Endothelial cell of umbilical vein (primary cell): Measurements from ENCODE around the gene MLEC. TPM values are rescaled to one million over a fixed set of nuclear protein-coding genes. Genes with fewer than 3 reads are reported as not detected.

Experiments
- BruUV-seq: library from RNA; stranded (reverse); fragments of 400-500 nt; replicated peaks from 2 replicates; lab custom pipeline; 2021; lab: Mats Ljungman, UMichigan
- CTCF ChIA-PET: fragments of 300-600, 350-600 bp; sonication (Branson Sonifier 250); formaldehyde crosslinking; loops from one replicate; lab custom pipeline; 2021; ENCODE audit warnings: antibody characterized with exemption, inconsistent platforms; lab: Charles Lee
- POLR2A ChIA-PET: fragments of 300-600, 350-600 bp; sonication (Branson Sonifier 250); formaldehyde crosslinking; loops from one replicate; lab custom pipeline; 2021; ENCODE audit warnings: antibody characterized with exemption, inconsistent platforms; lab: Charles Lee
- DNase-seq: peaks from one replicate; pipeline ENCODE4 v3.0.0-alpha.2; 2011; ENCODE audit warnings: low read depth, low spot score
- FAIRE-seq: peaks from 2 replicates; lab custom pipeline; 2011; peaks lifted over from hg19 to GRCh38; lab: Jason Lieb, UNC
- H2AFZ ChIP-seq: 2 replicates; pipeline ENCODE4 v1.6.0; 2012; ENCODE audit warnings: low read depth, low read length, control low read depth, inconsistent platforms
- H3K27ac ChIP-seq: 2 replicates; pipeline ENCODE4 v1.5.1; 2011; ENCODE audit warnings: low read depth, mild to moderate bottlenecking, control low read depth, low read length, moderate library complexity; ENCODE audit not compliant: insufficient read depth
- H3K27me3 ChIP-seq, 2 experiments: 2 replicates each; pipeline versions ENCODE4 v1.6.0 to v1.6.1; 2011; ENCODE audit warnings: low read length in 2 of 2, mixed read lengths in 1 of 2; ENCODE audit not compliant: control insufficient read depth in 2 of 2, insufficient read depth in 2 of 2
- H3K36me3 ChIP-seq, 2 experiments: 2 replicates in 1 of 2; 3 replicates in 1 of 2; pipeline ENCODE4 v1.5.1; 2011; ENCODE audit warnings: low read length in 2 of 2, mild to moderate bottlenecking in 1 of 2, moderate library complexity in 1 of 2; ENCODE audit not compliant: control insufficient read depth in 2 of 2, insufficient read depth in 2 of 2; ENCODE audit errors: extremely low read depth in 1 of 2
- H3K4me1 ChIP-seq: 3 replicates; pipeline ENCODE4 v1.5.1; 2011; ENCODE audit warnings: mild to moderate bottlenecking, low read length; ENCODE audit not compliant: control insufficient read depth, insufficient read depth; ENCODE audit errors: extremely low read depth
- H3K4me2 ChIP-seq: 2 replicates; pipeline ENCODE4 v1.6.1; 2011; ENCODE audit warnings: low read length, control low read depth, mixed read lengths; ENCODE audit not compliant: insufficient read depth
- H3K4me3 ChIP-seq, 3 experiments: fragments of 200-600 bp in 1 of 3; sonication (generic), shearing (Covaris generic) in 1 of 3; replicated peaks in 1 of 3; 2 replicates each; pipeline ENCODE4 v1.5.1; 2011 to 2016; ENCODE audit warnings: control low read depth in 3 of 3, low read length in 3 of 3, mild to moderate bottlenecking in 2 of 3, inconsistent platforms in 1 of 3, low read depth in 1 of 3, moderate library complexity in 1 of 3; ENCODE audit not compliant: insufficient read depth in 1 of 3
- H3K79me2 ChIP-seq: 2 replicates; pipeline ENCODE4 v1.6.0; 2012; ENCODE audit warnings: low read length, inconsistent platforms; ENCODE audit not compliant: control insufficient read depth, insufficient read depth
- H3K9ac ChIP-seq: replicated peaks from 2 replicates; pipeline ENCODE3; 2011; ENCODE audit warnings: low read length, control low read depth; ENCODE audit not compliant: insufficient read depth; ENCODE audit errors: extremely low read depth
- H3K9me1 ChIP-seq: replicated peaks from 3 replicates; pipeline ENCODE4 v1.6.0; 2011; ENCODE audit warnings: mild to moderate bottlenecking, low read length; ENCODE audit not compliant: control insufficient read depth, insufficient read depth; ENCODE audit errors: extremely low read depth
- H3K9me3 ChIP-seq: replicated peaks from 2 replicates; pipeline ENCODE4 v1.5.1; 2012; ENCODE audit warnings: low read length, inconsistent platforms; ENCODE audit not compliant: control insufficient read depth, insufficient read depth
- H4K20me1 ChIP-seq: replicated peaks from 2 replicates; pipeline ENCODE3; 2011; ENCODE audit warnings: mild to moderate bottlenecking, low read length; ENCODE audit not compliant: control insufficient read depth, insufficient read depth; ENCODE audit errors: extremely low read depth
- CTCF ChIP-seq, 2 donors: IDR thresholded peaks; 1 replicate in 1 of 2; 2 replicates in 1 of 2; pipeline ENCODE4 v1.5.1; 2011; ENCODE audit warnings: low read length in 2 of 2, mild to moderate bottlenecking in 2 of 2, moderate library complexity in 2 of 2, control low read depth in 1 of 2, inconsistent platforms in 1 of 2, low read depth in 1 of 2; ENCODE audit not compliant: insufficient read depth in 1 of 2; ENCODE audit errors: extremely low read depth in 1 of 2
- EZH2 ChIP-seq: IDR thresholded peaks from 2 replicates; pipeline ENCODE4 v1.6.1; 2012; ENCODE audit warnings: borderline replicate concordance, low read depth, mild to moderate bottlenecking, moderate library complexity, low read length, inconsistent platforms; ENCODE audit not compliant: severe bottlenecking
- FOS ChIP-seq: IDR thresholded peaks from 2 replicates; pipeline ENCODE4 v1.6.1; 2011; ENCODE audit warnings: mild to moderate bottlenecking, low read length, moderate library complexity, borderline replicate concordance; ENCODE audit not compliant: insufficient read depth
- GATA2 ChIP-seq: IDR thresholded peaks from 2 replicates; pipeline ENCODE4 v1.7.0; 2011; ENCODE audit warnings: low read depth, mild to moderate bottlenecking, moderate library complexity, mixed read lengths, low read length; ENCODE audit not compliant: insufficient read length, insufficient read depth
- JUN ChIP-seq: IDR thresholded peaks from 2 replicates; pipeline ENCODE4 v1.6.1; 2011; ENCODE audit warnings: borderline replicate concordance, low read depth; ENCODE audit not compliant: insufficient read length, insufficient read depth
- MAX ChIP-seq: IDR thresholded peaks from 2 replicates; pipeline ENCODE4 v1.6.1; 2011; ENCODE audit not compliant: insufficient read depth, insufficient read length
- MYC ChIP-seq: IDR thresholded peaks from one replicate; pipeline ENCODE4 v1.6.1; 2011; ENCODE audit warnings: mild to moderate bottlenecking, low read depth, low read length
- POLR2A ChIP-seq: IDR thresholded peaks from 2 replicates; pipeline ENCODE4 v1.6.1; 2012; ENCODE audit warnings: low read depth, mild to moderate bottlenecking, control low read depth, low read length
- POLR2AphosphoS5 ChIP-seq: IDR thresholded peaks from 2 replicates; pipeline ENCODE4 v1.6.1; 2012; ENCODE audit warnings: low read depth, mild to moderate bottlenecking, control low read depth, low read length, moderate library complexity; ENCODE audit not compliant: insufficient read depth
- dilution Hi-C: fragments of 300-500 bp; cut with MboI; formaldehyde crosslinking; loops from one replicate; pipeline ENCODE4 v1.15.0; 2019; ENCODE audit warnings: low sequenced_read_pairs; ENCODE audit not compliant: extremely low pct_ligation_motif_present
- intact Hi-C: fragments of 100-400 bp; cut with micrococcal nuclease; formaldehyde crosslinking; loops from one replicate; pipeline ENCODE4 v1.10.0; 2022
- polyA plus RNA-seq, 4 experiments: library from polyadenylated mRNA; depleted of rRNA in 3 of 4; stranded (reverse) in 3 of 4; unstranded in 1 of 4; fragments of >200 nt; gene quantifications; 2 replicates each; pipeline versions ENCODE4 v1.2.1 to v1.2.3, GENCODE V29; 2011 to 2012; ENCODE audit warnings: missing spikeins in 1 of 4
- total RNA-seq: library from RNA; stranded (reverse); gene quantifications from 2 replicates; pipeline ENCODE4 v1.2.3, GENCODE V29; 2021

MLEC gene
- total and polyA plus RNA-seq, 2 donors (not counting 3 experiments of a cell fraction or from before 2014, with no cell fraction given) = 28.4 to 144 TPM

DNA sequence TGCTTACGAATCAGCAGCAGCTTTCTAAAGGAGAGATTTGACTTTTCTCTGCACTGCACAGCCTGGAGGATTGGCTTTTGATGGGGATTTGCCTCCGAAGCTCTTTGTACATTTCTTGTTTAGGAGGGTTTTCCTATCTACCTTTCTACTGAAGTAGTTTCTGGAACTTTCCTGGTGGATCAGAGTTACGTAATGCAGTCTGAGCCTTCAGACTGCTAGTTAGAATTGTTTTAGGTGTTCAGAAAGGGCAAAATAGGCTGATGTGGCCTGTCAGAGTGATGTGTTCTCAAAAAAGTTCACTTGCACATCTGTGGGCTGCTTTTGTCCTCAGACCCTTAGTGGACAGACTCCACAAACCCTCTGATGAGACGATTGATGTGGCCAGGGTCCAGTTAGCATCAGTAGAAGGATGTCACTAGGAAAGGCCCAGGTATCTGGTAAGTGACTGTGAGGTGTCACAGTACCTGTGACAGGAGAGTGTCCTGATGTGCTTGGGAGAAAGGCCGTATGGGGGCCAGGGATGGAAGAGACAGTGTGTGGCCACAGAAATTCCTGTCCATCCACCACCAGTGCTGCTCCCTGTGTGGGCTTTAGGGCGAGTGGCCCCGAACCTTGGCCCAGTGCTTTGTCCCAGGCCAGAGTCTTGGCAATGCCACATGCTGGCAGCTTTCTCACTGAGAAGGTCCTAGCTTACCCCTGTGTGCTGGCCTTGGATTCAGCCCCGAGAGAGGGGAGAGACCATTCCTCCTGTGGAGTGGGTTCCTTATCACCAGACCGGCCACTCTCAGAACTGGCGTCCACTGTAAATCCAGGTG is 34.2 kb downstream of the MLEC start:
- intact Hi-C loops (no loop called here), dilution Hi-C loops (no loop called here)
- Histone ChIP-seq H3K4me1 (peaks cover 8% of the 10 kb centered on the region), H3K9ac (no peak overlapping the region), H2AFZ (no peak overlapping the region), H3K79me2 (no peaks in the 10 kb centered on the region), H4K20me1 (no peaks in the 10 kb centered on the region), H3K4me3 (no peak overlapping the region), H3K9me1 (no peaks in the 10 kb centered on the region), H3K27me3 (no peaks in the 10 kb centered on the region), H3K36me3 (peaks cover 22 to 44% of the 10 kb centered on the region in 2 experiments), H3K27ac (no peak overlapping the region), H3K9me3 (no peaks in the 10 kb centered on the region), H3K4me2 (no peak overlapping the region)
- no peak for TF ChIP-seq JUN
- TF ChIP-seq POLR2AphosphoS5 = no peak
- TF ChIP-seq MYC = no peak
- TF ChIP-seq FOS = no peak
- TF ChIP-seq GATA2 = no peak
- TF ChIP-seq CTCF (IDR thresholded peaks at IDR 0.05; ENCODE audit: extremely low read depth in 1 of 2, insufficient read depth in 1 of 2, low read depth in 1 of 2, low read length in 2 of 2) = no peak
- TF ChIP-seq EZH2 = no peak
- no peak for TF ChIP-seq POLR2A
- TF ChIP-seq MAX = no peak
- POLR2A ChIA-PET = interaction anchor here (0.6 kb wide), 1 partner anchor 306 kb away, joined by 3 read pairs; no protein-coding TSS in a partner anchor
- CTCF ChIA-PET = interaction anchor here (0.8 to 1.6 kb wide), 3 partner anchors 10 to 74 kb away, joined by 3 to 5 read pairs (median 4); no protein-coding TSS in a partner anchor
- DNase-seq = no peak
- no TSS peak for BruUV-seq
- FAIRE-seq = no peak
